SK-N-SH (cell line): ENCODE results near the gene SCN3A. TPM values are rescaled to one million over a fixed set of nuclear protein-coding genes. Genes with fewer than 3 reads are reported as not detected.

Source experiments
- CTCF ChIA-PET: fragments of 300-600, 350-600 bp; formaldehyde crosslinking; extraction: SDS; loops from one replicate; lab custom pipeline; 2021; lab: Yijun Ruan, JAX
- POLR2A ChIA-PET: fragments of 350-600 bp; sonication (Branson Sonifier 250); formaldehyde crosslinking; extraction: SDS; loops from one replicate; lab custom pipeline; 2020; ENCODE audit warnings: antibody characterized with exemption, inconsistent platforms; lab: Yijun Ruan, JAX
- DNase-seq: peaks from one replicate; pipeline ENCODE4 v3.0.0; 2012
- H2AFZ ChIP-seq: fragments of 200-600 bp; sonication (generic); 2 replicates; pipeline ENCODE4 v1.8.1; 2016; ENCODE audit warnings: antibody characterized with exemption, mild to moderate bottlenecking, low read depth
- H3F3A ChIP-seq: fragments of 200-600 bp; sonication (generic); replicated peaks from 2 replicates; pipeline ENCODE3; 2016; ENCODE audit warnings: antibody characterized with exemption, mild to moderate bottlenecking; ENCODE audit not compliant: insufficient read depth
- H3K27ac ChIP-seq, 2 experiments: fragments of 200-500 bp in 1 of 2; fragments of 200-600 bp in 1 of 2; sonication (Bioruptor generic) in 1 of 2; sonication (generic), shearing (Covaris generic) in 1 of 2; 2 replicates each; pipeline versions ENCODE4 v1.5.1 to v1.6.1; 2014 to 2016; ENCODE audit warnings: low read depth in 2 of 2, inconsistent platforms in 1 of 2, low read length in 1 of 2, mild to moderate bottlenecking in 1 of 2, mixed read lengths in 1 of 2
- H3K27me3 ChIP-seq: fragments of 200-600 bp; sonication (generic), shearing (Covaris generic); 2 replicates; pipeline ENCODE4 v1.6.1; 2016; ENCODE audit warnings: mixed run types; ENCODE audit not compliant: insufficient read depth
- H3K36me3 ChIP-seq, 2 experiments: fragments of 200-500 bp in 1 of 2; fragments of 200-600 bp in 1 of 2; sonication (Bioruptor generic) in 1 of 2; sonication (generic) in 1 of 2; replicated peaks in 1 of 2; 2 replicates each; pipeline versions ENCODE3 to v1.5.1; 2014 to 2016; ENCODE audit warnings: low read length in 1 of 2, mild to moderate bottlenecking in 1 of 2; ENCODE audit not compliant: insufficient read depth in 2 of 2, control insufficient read depth in 1 of 2
- H3K4me1 ChIP-seq, 2 experiments: fragments of 200-500 bp in 1 of 2; fragments of 200-600 bp in 1 of 2; sonication (Bioruptor generic) in 1 of 2; sonication (generic), shearing (Covaris generic) in 1 of 2; 2 replicates each; pipeline versions ENCODE4 v1.5.1 to v1.6.1; 2014 to 2016; ENCODE audit warnings: low read depth in 1 of 2, low read length in 1 of 2, mixed run types in 1 of 2; ENCODE audit not compliant: insufficient read depth in 2 of 2, control insufficient read depth in 1 of 2
- H3K4me2 ChIP-seq: fragments of 200-600 bp; sonication (generic), shearing (Covaris generic); 2 replicates; pipeline ENCODE4 v1.6.1; 2017; ENCODE audit warnings: mixed run types
- H3K4me3 ChIP-seq, 2 experiments: fragments of 200-500 bp in 1 of 2; fragments of 200-600 bp in 1 of 2; sonication (Bioruptor generic) in 1 of 2; sonication (generic), shearing (Covaris generic) in 1 of 2; 2 replicates each; pipeline versions ENCODE4 v1.5.1 to v1.8.1; 2014 to 2016; ENCODE audit warnings: low read depth in 2 of 2, inconsistent platforms in 1 of 2, low read length in 1 of 2, mild to moderate bottlenecking in 1 of 2, mixed read lengths in 1 of 2, moderate library complexity in 1 of 2
- H3K79me2 ChIP-seq: fragments of 200-600 bp; sonication (generic); 2 replicates; pipeline ENCODE4 v1.8.1; 2017; ENCODE audit warnings: mild to moderate bottlenecking; ENCODE audit not compliant: insufficient read depth
- H3K9ac ChIP-seq: fragments of 200-600 bp; sonication (generic); 2 replicates; pipeline ENCODE4 v1.6.1; 2017; ENCODE audit warnings: mixed run types
- H3K9me2 ChIP-seq: fragments of 200-600 bp; sonication (generic); 2 replicates; pipeline ENCODE4 v1.6.1; 2017; ENCODE audit warnings: mixed run types
- H3K9me3 ChIP-seq: fragments of 200-600 bp; sonication (generic); 2 replicates; pipeline ENCODE4 v1.6.1; 2017; ENCODE audit warnings: mixed run types, mild to moderate bottlenecking, moderate library complexity
- H4K20me1 ChIP-seq: fragments of 200-600 bp; sonication (generic); 2 replicates; pipeline ENCODE4 v1.6.1; 2017; ENCODE audit warnings: mild to moderate bottlenecking, mixed run types; ENCODE audit not compliant: insufficient read depth
- CHD2 ChIP-seq: fragments of 150-350 bp; IDR thresholded peaks from 2 replicates; pipeline ENCODE4 v1.6.1; 2018; ENCODE audit warnings: low read length; ENCODE audit not compliant: partially characterized antibody
- CTCF ChIP-seq: fragments of 200-600 bp; sonication (generic); IDR thresholded peaks from 2 replicates; pipeline ENCODE4 v1.6.1; 2017; ENCODE audit warnings: antibody characterized with exemption, mild to moderate bottlenecking, moderate library complexity
- EP300 ChIP-seq, 2 experiments: IDR thresholded peaks; 2 replicates each; pipeline versions ENCODE4 v1.4.0 to v1.6.1; 2012; ENCODE audit warnings: borderline replicate concordance in 1 of 2, low read depth in 1 of 2, low read length in 1 of 2
- EZH2phosphoT487 ChIP-seq: fragments of 200-600 bp; sonication (generic); IDR thresholded peaks from 2 replicates; pipeline ENCODE4 v1.6.1; 2017; ENCODE audit warnings: low read depth, mixed run types, mild to moderate bottlenecking, antibody characterized with exemption, moderate library complexity, borderline replicate concordance
- FOSL2 ChIP-seq: IDR thresholded peaks from 2 replicates; pipeline ENCODE4 v1.4.0; 2012; ENCODE audit warnings: low read depth, mild to moderate bottlenecking, moderate library complexity, borderline replicate concordance
- FOXJ3 ChIP-seq: sonication (generic); formaldehyde crosslinking; IDR thresholded peaks from 2 replicates; pipeline ENCODE4 v1.5.1; 2020; ENCODE audit warnings: mild to moderate bottlenecking, missing genetic modification reagents
- GABPA ChIP-seq: IDR thresholded peaks from 2 replicates; pipeline ENCODE4 v1.4.0; 2012; ENCODE audit warnings: low read depth, mild to moderate bottlenecking
- JUND ChIP-seq: IDR thresholded peaks from 2 replicates; pipeline ENCODE4 v1.4.0; 2012
- NFIC ChIP-seq: IDR thresholded peaks from 2 replicates; pipeline ENCODE4 v1.4.0; 2012; ENCODE audit warnings: borderline replicate concordance
- NRF1 ChIP-seq: IDR thresholded peaks from 2 replicates; pipeline ENCODE4 v1.6.1; 2012; ENCODE audit warnings: low read depth, mild to moderate bottlenecking, low read length
- PBX3 ChIP-seq: IDR thresholded peaks from 2 replicates; pipeline ENCODE4; 2012
- POLR2AphosphoS5 ChIP-seq: IDR thresholded peaks from 2 replicates; pipeline ENCODE4 v1.6.1; 2012; ENCODE audit warnings: low read depth, low read length
- RAD21 ChIP-seq: IDR thresholded peaks from 2 replicates; pipeline ENCODE4 v1.6.1; 2012; ENCODE audit warnings: mild to moderate bottlenecking, low read length
- RFX5 ChIP-seq: IDR thresholded peaks from 2 replicates; pipeline ENCODE4 v1.6.1; 2012; ENCODE audit warnings: mild to moderate bottlenecking, improper control_type of control experiment, low read length
- RXRA ChIP-seq: IDR thresholded peaks from 2 replicates; pipeline ENCODE4 v1.4.0; 2012; ENCODE audit warnings: low read depth, mild to moderate bottlenecking, borderline replicate concordance
- SIN3A ChIP-seq: IDR thresholded peaks from 2 replicates; pipeline ENCODE4 v1.6.1; 2012; ENCODE audit warnings: low read depth, mild to moderate bottlenecking, low read length, moderate library complexity, borderline replicate concordance
- SMC3 ChIP-seq: IDR thresholded peaks from 2 replicates; pipeline ENCODE4 v1.6.1; 2012; ENCODE audit warnings: low read depth, low read length, improper control_type of control experiment
- TEAD4 ChIP-seq: IDR thresholded peaks from 2 replicates; pipeline ENCODE4 v1.4.0; 2012; ENCODE audit warnings: mild to moderate bottlenecking, borderline replicate concordance; ENCODE audit not compliant: insufficient read depth
- USF1 ChIP-seq: IDR thresholded peaks from 2 replicates; pipeline ENCODE4 v1.4.0; 2012; ENCODE audit warnings: low read depth, borderline replicate concordance
- ZBTB33 ChIP-seq: IDR thresholded peaks from 2 replicates; pipeline ENCODE4 v1.4.0; 2012; ENCODE audit warnings: low read depth, borderline replicate concordance
- WGBS: methylation state at CpG from one replicate; pipeline ENCODE4 v1.1.6; 2017; ENCODE audit warnings: low lambda C conversion rate; 5-methylcytosine and 5-hydroxymethylcytosine counted together
- polyA plus RNA-seq, 3 experiments: library from polyadenylated mRNA; depleted of rRNA; stranded (reverse); fragments of >200 nt; gene quantifications; 2 replicates each; pipeline ENCODE4 v1.2.3, GENCODE V29; 2012

SCN3A gene
- polyA plus RNA-seq, 1 of the 3 experiments (the other 2 are of a cell fraction), result 0.33 TPM

GRCh38 chr2:165057308-165057707 is 146.5 kb downstream of the SCN3A start:
- TF ChIP-seq GABPA, result no peak
- TF ChIP-seq TEAD4, result no peak
- no peak for TF ChIP-seq SIN3A
- TF ChIP-seq CHD2, result no peak
- no peak for TF ChIP-seq SMC3
- no peak for TF ChIP-seq FOSL2
- no peak for TF ChIP-seq ZBTB33
- TF ChIP-seq RAD21, result no peak
- TF ChIP-seq FOXJ3 (CRISPR knock-in tag), result no peak
- TF ChIP-seq PBX3, result no peak
- no peak for TF ChIP-seq NRF1
- TF ChIP-seq USF1, result no peak
- no peak for TF ChIP-seq EZH2phosphoT487
- no peak for TF ChIP-seq POLR2AphosphoS5
- no peak for TF ChIP-seq CTCF
- TF ChIP-seq RXRA, result no peak
- no peak for TF ChIP-seq EP300 (IDR thresholded peaks at IDR 0.05; ENCODE audit: borderline replicate concordance in 1 of 2, low read depth in 1 of 2, low read length in 1 of 2)
- no peak for TF ChIP-seq RFX5
- TF ChIP-seq NFIC, result no peak
- no peak for TF ChIP-seq JUND
- Histone ChIP-seq H3K36me3 (no peaks in the 10 kb centered on the region), H3K27ac (no peak overlapping the region; a peak in 1 of 4 replicates), H3K9me3 (no peaks in the 10 kb centered on the region), H3K9me2 (no peaks in the 10 kb centered on the region), H3K27me3 (no peaks in the 10 kb centered on the region), H3K4me2 (no peak overlapping the region), H3F3A (no peaks in the 10 kb centered on the region), H3K4me3 (no peak overlapping the region), H4K20me1 (no peaks in the 10 kb centered on the region), H3K79me2 (no peaks in the 10 kb centered on the region), H3K9ac (no peak overlapping the region), H3K4me1 (peaks cover 0 to 11% of the 10 kb centered on the region in 2 experiments; a peak in 2 of 4 replicates), H2AFZ (no peak overlapping the region)
- 68% methylated on average over 1 of the region's 1 CpG for WGBS
- DNase-seq, result no peak
- POLR2A ChIA-PET, result no interaction called here
- CTCF ChIA-PET, result interaction anchor here (1.3 to 2.9 kb wide), 2 partner anchors 40 to 76 kb away, joined by 3 to 19 read pairs; no protein-coding TSS in a partner anchor
